GM12864 (cell line): ENCODE data around the gene HSPA9.

Experiments used
- DNase-seq: peaks from one replicate; pipeline ENCODE4 v3.0.0-alpha.2; 2011; ENCODE audit warnings: low read depth
- H3K4me3 ChIP-seq: 2 replicates; pipeline ENCODE4 v1.5.1; 2011; ENCODE audit warnings: mild to moderate bottlenecking, low read depth, low read length, control low read depth
- CTCF ChIP-seq: IDR thresholded peaks from 2 replicates; pipeline ENCODE4 v1.5.1; 2011; ENCODE audit warnings: low read depth, mild to moderate bottlenecking, moderate library complexity, low read length, control low read depth, inconsistent platforms; ENCODE audit errors: missing control alignments

Gene HSPA9

DNA sequence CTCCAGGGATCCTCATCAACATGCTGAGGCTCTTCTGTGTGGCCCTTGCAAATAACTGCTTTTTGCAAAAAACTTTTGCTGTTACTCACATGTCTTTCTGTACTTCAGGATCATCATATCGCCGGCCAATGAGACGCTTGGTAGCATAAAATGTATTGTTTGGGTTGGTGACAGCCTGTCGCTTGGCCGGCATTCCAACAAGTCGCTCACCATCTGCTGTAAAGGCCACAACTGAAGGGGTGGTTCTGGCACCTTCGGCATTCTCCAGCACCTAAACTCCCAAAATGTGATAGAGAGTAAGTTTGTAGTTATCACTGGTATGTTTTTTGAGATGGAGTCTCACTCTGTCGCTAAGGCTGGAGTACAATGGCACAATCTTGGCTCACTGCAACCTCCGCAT is 4.3 kb downstream of the HSPA9 start:
- no peak for TF ChIP-seq CTCF
- DNase-seq: no peak

GRCh38 chr5:138569782-138570181 is 5.4 kb downstream of the HSPA9 start:
- no peak for DNase-seq
- H3K4me3 ChIP-seq: no peak overlapping the region
- TF ChIP-seq CTCF: no peak

More for the DNA sequence above, 4.3 kb downstream of the HSPA9 start:
- no peak overlapping the region for H3K4me3 ChIP-seq

DNA sequence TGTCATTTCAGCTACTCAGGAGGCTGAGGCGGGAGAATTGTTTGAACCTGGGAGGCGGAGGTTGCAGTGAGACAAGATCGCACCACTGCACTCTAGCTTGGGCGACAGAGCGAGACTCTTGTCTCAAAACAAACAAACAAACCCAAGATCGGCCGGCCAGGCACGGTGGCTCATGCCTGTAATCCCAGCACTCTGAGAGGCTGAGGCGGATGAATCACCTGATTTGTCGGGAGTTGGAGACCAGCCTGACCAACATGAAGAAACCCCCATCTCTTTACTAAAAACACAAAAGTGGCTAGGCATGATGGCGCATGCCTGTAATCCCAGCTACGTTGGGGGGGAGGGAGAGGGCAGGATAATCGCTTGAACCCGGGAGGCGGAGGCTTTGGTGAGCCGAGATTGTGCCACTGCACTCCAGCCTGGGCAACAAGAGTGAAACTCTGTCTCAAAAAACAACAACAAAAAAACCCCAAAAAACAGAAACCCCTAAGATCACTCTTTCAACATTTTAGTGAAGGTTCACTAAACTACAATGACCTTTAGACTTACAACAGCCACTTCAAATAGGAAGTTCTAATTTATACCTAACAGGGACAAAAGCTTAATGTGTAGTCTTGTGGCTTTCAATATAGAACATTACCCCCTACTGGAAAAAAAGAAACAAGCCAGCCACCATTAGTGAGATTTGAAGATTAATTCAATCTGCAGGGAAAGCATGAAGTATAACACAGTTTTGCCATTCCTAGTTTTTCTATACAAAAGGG is 7.0 kb downstream of the HSPA9 start:
- no peak for TF ChIP-seq CTCF
- no peak for DNase-seq
- no peak overlapping the region for H3K4me3 ChIP-seq

GRCh38 chr5:138566792-138567191 is 8.4 kb downstream of the HSPA9 start:
- no peak for DNase-seq
- no peak overlapping the region for H3K4me3 ChIP-seq
- TF ChIP-seq CTCF: no peak

GRCh38 chr5:138565100-138565821 is 9.9 kb downstream of the HSPA9 start:
- TF ChIP-seq CTCF: no peak
- H3K4me3 ChIP-seq: no peak overlapping the region
- DNase-seq: no peak

DNA sequence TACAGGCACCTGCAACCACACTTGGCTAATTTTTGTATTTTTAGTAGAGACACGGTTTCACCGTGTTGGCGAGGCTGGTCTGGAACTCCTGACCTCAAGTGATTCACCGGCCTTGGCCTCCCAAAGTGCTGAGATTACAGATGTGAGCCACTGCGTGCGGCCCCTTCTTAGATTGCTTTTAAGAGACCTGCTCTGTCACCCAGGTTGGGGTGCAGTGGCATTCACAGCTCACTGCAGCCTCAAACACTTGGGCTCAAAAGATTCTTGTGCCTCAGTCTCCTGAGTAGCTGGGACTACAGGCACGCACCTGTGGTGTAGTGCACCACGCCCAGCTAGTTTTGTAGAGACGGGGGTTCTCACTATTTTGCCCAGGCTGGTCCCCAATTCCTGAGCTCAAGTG is 11.0 kb downstream of the HSPA9 start:
- no peak overlapping the region for H3K4me3 ChIP-seq
- no peak for DNase-seq
- TF ChIP-seq CTCF: no peak
